Tibial nerve (tissue), 4 donors: ENCODE measurements around the gene SHOC1. TPM values are rescaled to one million over a fixed set of nuclear protein-coding genes. Genes with fewer than 3 reads are reported as not detected.

ENCODE experiments used
- DNase-seq, 2 donors: peaks; one replicate each; pipeline ENCODE4 v3.0.0-alpha.2; 2019; ENCODE audit warnings: low spot score in 2 of 2
- H3K27ac ChIP-seq, 4 donors: fragments of 200-600 bp; sonication (generic) in 3 of 4; one replicate each; pipeline ENCODE4 v1.5.1; 2017 to 2019; ENCODE audit warnings: mild to moderate bottlenecking in 1 of 4
- H3K27me3 ChIP-seq, 2 donors: fragments of 200-600 bp; sonication (generic) in 1 of 2; one replicate each; pipeline versions ENCODE4 v1.5.1 to v1.6.0; 2017 to 2019
- H3K36me3 ChIP-seq, 3 donors: fragments of 200-600 bp; sonication (generic); one replicate each; pipeline ENCODE4 v1.5.1; 2018 to 2019
- H3K4me1 ChIP-seq, 4 donors: fragments of 200-600 bp; sonication (generic) in 3 of 4; one replicate each; pipeline ENCODE4 v1.5.1; 2017 to 2019
- H3K4me3 ChIP-seq, 4 donors: fragments of 200-600 bp; sonication (generic) in 3 of 4; one replicate each; pipeline ENCODE4 v1.5.1; 2017 to 2019; ENCODE audit warnings: mild to moderate bottlenecking in 1 of 4, moderate library complexity in 1 of 4
- H3K9me3 ChIP-seq, 4 donors: fragments of 200-600 bp; sonication (generic) in 3 of 4; one replicate each; pipeline ENCODE4 v1.5.1; 2017 to 2019
- CTCF ChIP-seq, 5 experiments: fragments of 200-600 bp in 3 of 5; fragments of 450-650 bp in 2 of 5; sonication (generic) in 3 of 5; IDR thresholded peaks; one replicate each; pipeline ENCODE4 v1.5.1; 2016 to 2019; ENCODE audit warnings: antibody characterized with exemption in 5 of 5, mild to moderate bottlenecking in 3 of 5, moderate library complexity in 2 of 5
- EP300 ChIP-seq, 2 donors: sonication (generic); formaldehyde crosslinking; IDR thresholded peaks; one replicate each; pipeline ENCODE4 v1.6.1; 2017; ENCODE audit warnings: antibody characterized with exemption in 2 of 2, mild to moderate bottlenecking in 1 of 2
- POLR2A ChIP-seq, 2 donors: fragments of 450-650 bp; IDR thresholded peaks; one replicate each; pipeline ENCODE4 v1.6.1; 2017; ENCODE audit warnings: antibody characterized with exemption in 2 of 2, mild to moderate bottlenecking in 2 of 2, moderate library complexity in 2 of 2
- WGBS, 2 donors: methylation state at CpG; one replicate each; pipeline ENCODE4 v1.1.5; 2018; 5-methylcytosine and 5-hydroxymethylcytosine counted together
- total RNA-seq, 4 donors: library from RNA; depleted of rRNA; stranded (reverse); fragments of >200 nt; gene quantifications; one replicate each; pipeline ENCODE4 v1.1.0, GENCODE V29; 2016

Gene SHOC1
- total RNA-seq, 4 donors from 2014 or later, result not detected

- H3K9me3 ChIP-seq, result no peaks in the 10 kb centered on the region
- TF ChIP-seq CTCF (IDR thresholded peaks at IDR 0.05) (no peak), POLR2A (IDR thresholded peaks at IDR 0.05) (no peak), EP300 (IDR thresholded peaks at IDR 0.05) (no peak)
- no peak for DNase-seq
- H3K4me3 ChIP-seq, result no peak overlapping the region
- H3K27ac ChIP-seq, result no peak overlapping the region
- no peaks in the 10 kb centered on the region for H3K36me3 ChIP-seq
- no peaks in the 10 kb centered on the region for H3K27me3 ChIP-seq
- no peaks in the 10 kb centered on the region for H3K4me1 ChIP-seq
- 86 to 91% methylated on average over 5 of the region's 5 CpGs for WGBS, 2 donors
These were observed 36.8 kb upstream of the SHOC1 start for GRCh38 chr9:111831371-111832108.

GRCh38 chr9:111828193-111828592, 33.5 kb upstream of the SHOC1 start:
- WGBS, 2 donors, result 26 to 38% methylated on average over 4 of the region's 4 CpGs
- TF ChIP-seq CTCF (IDR thresholded peaks at IDR 0.05), result peak in 1 of 5 experiments; percentile 25
- TF ChIP-seq POLR2A (IDR thresholded peaks at IDR 0.05), result no peak
- no peak for TF ChIP-seq EP300 (IDR thresholded peaks at IDR 0.05)
- no peaks in the 10 kb centered on the region for H3K36me3 ChIP-seq
- H3K27ac ChIP-seq, result no peak overlapping the region
- H3K27me3 ChIP-seq, result no peaks in the 10 kb centered on the region
- no peak overlapping the region for H3K4me3 ChIP-seq
- DNase-seq, result peak in 1 of 2 donors; percentile 12
- no peaks in the 10 kb centered on the region for H3K9me3 ChIP-seq
- H3K4me1 ChIP-seq, result no peaks in the 10 kb centered on the region

DNA sequence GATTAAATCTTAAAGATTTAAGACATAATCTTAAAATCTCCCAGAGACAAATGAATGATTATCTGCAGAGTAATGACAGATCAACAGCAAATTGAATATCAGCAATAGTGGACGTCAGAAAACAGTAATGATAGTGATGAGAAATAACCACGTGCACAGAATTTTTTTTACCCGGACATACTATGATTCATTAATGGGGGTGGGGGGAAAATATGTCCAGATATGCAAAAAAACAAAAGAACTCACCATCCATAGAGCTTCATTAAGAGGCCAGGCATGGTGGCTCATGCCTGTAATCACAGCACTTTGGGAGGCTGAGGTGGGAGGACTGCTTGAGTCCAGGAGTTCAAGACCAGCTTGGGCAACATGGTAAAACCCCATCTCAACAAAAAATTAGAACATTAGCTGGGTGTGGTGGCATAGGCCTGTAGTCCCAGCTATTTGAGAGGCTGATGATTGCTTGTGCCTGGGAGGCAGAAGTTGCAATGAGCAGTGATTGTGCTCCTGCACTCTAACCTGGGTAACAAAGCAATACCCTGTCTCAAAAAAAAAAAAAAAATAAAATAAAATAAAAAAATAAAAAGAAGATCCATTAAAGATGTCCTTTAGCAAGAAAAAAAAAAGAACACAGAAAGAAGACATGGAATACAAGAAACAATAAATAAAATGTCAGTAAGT, 30.9 kb upstream of the SHOC1 start:
- TF ChIP-seq EP300 (IDR thresholded peaks at IDR 0.05) (no peak), CTCF (IDR thresholded peaks at IDR 0.05) (no peak), POLR2A (IDR thresholded peaks at IDR 0.05) (no peak)
- no peaks in the 10 kb centered on the region for H3K4me1 ChIP-seq
- H3K36me3 ChIP-seq, result no peaks in the 10 kb centered on the region
- no peak for DNase-seq
- H3K27ac ChIP-seq, result no peak overlapping the region
- H3K9me3 ChIP-seq, result no peaks in the 10 kb centered on the region
- WGBS, 2 donors, result 54 to 56% methylated on average over 3 of the region's 3 CpGs
- no peak overlapping the region for H3K4me3 ChIP-seq
- H3K27me3 ChIP-seq, result no peaks in the 10 kb centered on the region

GRCh38 chr9:111821006-111821528, 26.3 kb upstream of the SHOC1 start:
- H3K36me3 ChIP-seq, result no peaks in the 10 kb centered on the region
- DNase-seq, result no peak
- TF ChIP-seq EP300 (IDR thresholded peaks at IDR 0.05) (no peak), CTCF (IDR thresholded peaks at IDR 0.05) (no peak), POLR2A (IDR thresholded peaks at IDR 0.05) (no peak)
- no peaks in the 10 kb centered on the region for H3K4me1 ChIP-seq
- no peaks in the 10 kb centered on the region for H3K27me3 ChIP-seq
- WGBS, 2 donors, result 85 to 95% methylated on average over 5 of the region's 5 CpGs
- H3K9me3 ChIP-seq, result no peaks in the 10 kb centered on the region
- H3K27ac ChIP-seq, result no peak overlapping the region
- no peak overlapping the region for H3K4me3 ChIP-seq

DNA sequence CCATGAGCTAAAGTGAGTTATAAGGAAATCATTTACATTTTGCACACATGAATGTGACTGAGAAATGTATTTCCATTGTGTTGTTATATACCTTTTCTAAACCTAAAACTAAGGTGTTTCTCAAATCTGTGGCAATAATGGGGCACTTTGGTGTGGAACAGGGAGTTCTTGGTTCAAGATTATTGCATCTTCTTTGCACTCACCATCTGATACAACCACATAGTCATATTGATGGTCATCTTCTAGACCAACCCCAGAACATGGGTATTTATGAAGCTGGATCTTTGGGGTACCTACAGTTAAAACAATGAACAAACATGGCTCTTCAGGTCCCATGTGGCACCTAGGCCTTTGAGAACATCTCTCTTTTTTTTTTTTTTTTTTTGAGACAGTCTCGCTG, 24.6 kb upstream of the SHOC1 start:
- no peaks in the 10 kb centered on the region for H3K4me1 ChIP-seq
- no peaks in the 10 kb centered on the region for H3K36me3 ChIP-seq
- no peak for DNase-seq
- no peak overlapping the region for H3K4me3 ChIP-seq
- no peak overlapping the region for H3K27ac ChIP-seq
- TF ChIP-seq POLR2A (IDR thresholded peaks at IDR 0.05) (no peak), CTCF (IDR thresholded peaks at IDR 0.05) (no peak), EP300 (IDR thresholded peaks at IDR 0.05) (no peak)
- no peaks in the 10 kb centered on the region for H3K9me3 ChIP-seq
- H3K27me3 ChIP-seq, result no peaks in the 10 kb centered on the region
- 94 to 100% methylated on average over 1 of the region's 1 CpG for WGBS, 2 donors
